Posterior cingulate gyrus (tissue), 11 donors: ENCODE measurements around the gene KAT6B.

Source experiments
- DNase-seq, 10 donors: peaks; one replicate each; pipeline versions ENCODE4 v3.0.0 to v3.0.0-alpha.2; 2020 to 2021; ENCODE audit warnings: mixed read lengths in 3 of 10
- intact Hi-C: fragments of 100-400 bp; cut with DNase I; formaldehyde crosslinking; loops from one replicate; pipeline ENCODE4 v1.15.1; 2023

The KAT6B gene

GRCh38 chr10:75021379-75022249 lies 195.2 kb downstream of the KAT6B start:
- intact Hi-C loops, result loop anchor here (2.0 to 5.0 kb wide), 2 partner anchors 81 to 755 kb away; no protein-coding TSS in a partner anchor
- peak in 1 of 10 donors; percentile 59 for DNase-seq

DNA sequence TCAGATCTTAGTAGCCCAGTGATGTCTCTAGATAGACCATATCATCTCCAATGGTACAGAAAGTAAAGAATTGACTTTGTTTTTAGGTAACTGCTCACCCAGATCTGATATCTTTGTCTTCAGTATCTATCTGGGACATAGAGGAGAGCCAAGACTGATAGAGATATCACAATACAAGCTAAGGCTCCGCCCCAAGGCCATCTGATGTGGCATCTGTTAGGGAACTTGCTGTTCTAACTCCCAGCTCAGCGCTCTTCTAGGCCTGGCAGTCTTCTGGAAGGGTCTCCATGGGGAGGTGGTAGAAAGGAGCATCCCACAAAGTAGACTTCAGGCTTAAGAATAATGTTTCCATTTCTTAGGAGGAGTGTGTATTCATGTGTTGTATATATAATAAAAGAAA lies 196.7 kb downstream of the KAT6B start:
- no peak for DNase-seq
- intact Hi-C loops, result loop anchor here (2.0 to 5.0 kb wide), 2 partner anchors 79 to 756 kb away; no protein-coding TSS in a partner anchor

GRCh38 chr10:75024971-75025523 lies 198.6 kb downstream of the KAT6B start:
- intact Hi-C loops, result loop anchor here (5.0 kb wide), 1 partner anchor 77 kb away; no protein-coding TSS in a partner anchor
- no peak for DNase-seq

- no peak for DNase-seq
- intact Hi-C loops, result no loop called here
Observed at GRCh38 chr10:75028049-75028448, 201.6 kb downstream of the KAT6B start.

DNA sequence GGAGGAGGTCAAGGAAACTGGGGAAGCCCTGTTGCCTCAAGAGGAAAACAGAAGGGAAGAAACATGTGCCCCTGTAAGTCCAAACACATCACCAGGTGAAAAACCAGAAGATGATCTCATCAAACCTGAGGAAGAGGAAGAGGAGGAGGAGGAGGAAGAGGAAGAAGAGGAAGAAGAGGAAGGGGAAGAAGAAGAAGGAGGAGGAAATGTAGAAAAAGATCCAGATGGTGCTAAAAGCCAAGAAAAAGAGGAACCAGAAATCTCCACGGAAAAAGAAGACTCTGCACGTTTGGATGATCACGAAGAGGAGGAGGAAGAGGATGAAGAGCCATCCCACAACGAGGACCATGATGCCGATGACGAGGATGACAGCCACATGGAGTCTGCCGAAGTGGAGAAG lies 202.3 kb downstream of the KAT6B start:
- intact Hi-C loops, result no loop called here
- DNase-seq, result no peak

DNA sequence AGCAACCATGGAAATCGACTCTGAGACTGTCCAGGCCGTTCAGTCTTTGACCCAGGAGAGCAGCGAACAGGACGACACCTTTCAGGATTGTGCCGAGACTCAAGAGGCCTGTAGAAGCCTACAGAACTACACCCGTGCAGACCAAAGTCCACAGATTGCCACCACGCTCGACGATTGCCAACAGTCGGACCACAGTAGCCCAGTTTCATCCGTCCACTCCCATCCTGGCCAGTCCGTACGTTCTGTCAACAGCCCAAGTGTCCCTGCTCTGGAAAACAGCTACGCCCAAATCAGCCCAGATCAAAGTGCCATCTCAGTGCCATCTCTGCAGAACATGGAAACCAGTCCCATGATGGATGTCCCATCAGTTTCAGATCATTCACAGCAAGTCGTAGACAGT lies 203.0 kb downstream of the KAT6B start:
- intact Hi-C loops, result no loop called here
- DNase-seq, result no peak

GRCh38 chr10:75029857-75030256 lies 203.5 kb downstream of the KAT6B start:
- peak in 1 of 10 donors; percentile 83 for DNase-seq
- intact Hi-C loops, result no loop called here

DNA sequence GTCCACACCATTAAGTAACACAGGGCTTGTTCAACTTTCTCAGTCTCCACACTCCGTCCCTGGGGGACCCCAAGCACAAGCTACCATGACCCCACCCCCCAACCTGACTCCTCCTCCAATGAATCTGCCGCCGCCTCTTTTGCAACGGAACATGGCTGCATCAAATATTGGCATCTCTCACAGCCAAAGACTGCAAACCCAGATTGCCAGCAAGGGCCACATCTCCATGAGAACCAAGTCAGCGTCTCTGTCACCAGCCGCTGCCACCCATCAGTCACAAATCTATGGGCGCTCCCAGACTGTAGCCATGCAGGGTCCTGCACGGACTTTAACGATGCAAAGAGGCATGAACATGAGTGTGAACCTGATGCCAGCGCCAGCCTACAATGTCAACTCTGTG lies 204.0 kb downstream of the KAT6B start:
- no peak for DNase-seq
- intact Hi-C loops, result no loop called here

GRCh38 chr10:75032119-75032518 lies 205.7 kb downstream of the KAT6B start:
- DNase-seq, result no peak
- intact Hi-C loops, result no loop called here

DNA sequence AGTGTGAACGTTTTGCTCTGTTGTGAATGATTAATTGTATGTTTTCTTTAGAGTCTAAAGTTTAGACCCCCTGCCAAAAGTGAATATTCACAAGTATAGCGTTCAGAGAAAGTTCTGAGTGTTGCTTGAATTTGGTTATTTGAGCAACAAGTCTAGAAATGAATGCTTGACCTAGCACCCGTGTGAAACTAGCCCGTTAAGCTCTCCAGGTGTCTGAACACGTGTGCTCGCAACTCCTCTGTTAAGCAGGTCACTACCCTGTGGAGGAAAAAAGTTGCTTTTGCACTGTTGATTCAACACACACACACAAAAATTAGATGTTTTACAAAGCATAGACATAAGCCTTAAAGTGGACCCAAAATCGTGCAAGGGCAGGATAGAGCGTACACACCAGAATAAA lies 206.4 kb downstream of the KAT6B start:
- no peak for DNase-seq
- intact Hi-C loops, result no loop called here

DNA sequence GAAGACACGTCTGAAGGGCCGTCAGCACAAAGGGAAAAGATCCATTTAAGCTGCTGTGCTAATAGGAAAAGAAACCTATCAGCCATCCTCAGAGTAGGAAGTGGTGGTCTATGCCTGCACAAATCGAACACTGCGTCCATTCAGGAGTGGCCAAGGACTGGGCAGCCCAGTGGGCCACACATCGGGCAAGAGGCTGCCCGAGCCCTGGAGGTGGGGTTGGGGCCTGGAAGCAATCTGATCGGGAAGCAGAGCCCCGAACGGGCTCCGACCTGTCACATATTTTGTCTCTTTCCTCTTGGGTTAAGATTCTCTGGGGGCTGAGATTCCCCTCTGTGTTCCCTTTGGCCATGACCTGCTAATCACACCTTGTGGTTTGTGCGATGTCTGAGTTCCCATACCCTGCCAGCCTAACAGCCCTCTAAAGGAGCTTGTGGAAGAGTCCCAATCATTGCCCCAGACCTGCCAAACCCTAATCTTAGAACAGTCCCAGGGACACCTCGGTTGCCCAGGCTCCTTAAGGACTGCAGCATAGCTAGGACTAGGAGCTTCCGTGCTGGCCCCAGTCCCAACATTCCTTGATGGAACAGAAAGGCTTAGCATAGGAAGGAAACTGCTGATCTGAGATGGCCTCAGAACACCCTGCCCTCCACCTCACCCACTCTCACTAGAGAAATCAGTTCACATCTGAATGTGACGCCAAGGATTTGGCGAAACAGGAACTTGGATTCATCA lies 207.2 kb downstream of the KAT6B start:
- DNase-seq, result peak in 1 of 10 donors; percentile 70
- intact Hi-C loops, result no loop called here

DNA sequence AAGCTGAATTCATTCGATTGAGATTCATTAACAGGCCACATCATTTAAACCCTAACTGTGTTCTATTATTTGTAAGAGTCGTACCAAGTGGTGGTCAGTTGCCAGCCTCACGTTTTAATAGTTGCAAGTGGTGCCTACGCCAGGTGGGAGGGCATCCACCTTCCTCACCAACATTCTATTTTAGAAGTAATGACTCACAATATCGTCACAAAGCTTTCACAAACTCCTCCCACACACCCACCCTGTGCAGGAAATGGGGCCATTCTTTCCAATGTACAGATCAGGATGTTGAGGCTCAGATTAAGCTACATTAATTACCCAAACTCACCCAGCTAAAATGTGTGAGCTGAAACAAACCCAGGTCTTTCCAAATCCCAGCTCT lies 207.7 kb downstream of the KAT6B start:
- DNase-seq, result no peak
- intact Hi-C loops, result no loop called here

DNA sequence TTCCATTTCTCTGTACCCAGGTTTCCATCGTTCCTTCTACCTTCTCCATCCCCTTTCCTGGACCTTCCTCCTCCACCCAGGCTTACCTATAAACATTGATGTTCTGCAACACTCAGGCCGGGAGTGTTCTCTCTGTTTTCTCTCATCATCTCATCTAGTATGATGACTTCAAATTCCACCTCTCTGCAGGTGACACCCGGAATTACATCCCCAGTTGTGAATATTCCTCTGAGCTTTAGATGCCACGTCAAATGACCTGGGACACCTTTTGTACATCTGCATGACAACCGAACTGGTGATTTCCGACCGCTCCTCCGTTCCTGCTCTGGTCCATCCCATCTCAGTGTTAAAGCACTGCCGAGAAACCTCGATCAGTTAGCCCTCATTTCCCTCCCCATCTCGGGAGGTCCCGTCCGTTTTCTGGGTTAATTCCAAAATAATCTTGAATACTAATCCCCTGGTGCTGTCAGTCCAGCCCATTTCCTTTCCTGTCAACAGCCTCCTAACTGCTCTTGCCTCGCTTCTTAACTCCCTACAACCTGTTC lies 208.4 kb downstream of the KAT6B start:
- no peak for DNase-seq
- intact Hi-C loops, result no loop called here

GRCh38 chr10:75035975-75036708 lies 209.7 kb downstream of the KAT6B start:
- intact Hi-C loops, result no loop called here
- DNase-seq, result no peak

DNA sequence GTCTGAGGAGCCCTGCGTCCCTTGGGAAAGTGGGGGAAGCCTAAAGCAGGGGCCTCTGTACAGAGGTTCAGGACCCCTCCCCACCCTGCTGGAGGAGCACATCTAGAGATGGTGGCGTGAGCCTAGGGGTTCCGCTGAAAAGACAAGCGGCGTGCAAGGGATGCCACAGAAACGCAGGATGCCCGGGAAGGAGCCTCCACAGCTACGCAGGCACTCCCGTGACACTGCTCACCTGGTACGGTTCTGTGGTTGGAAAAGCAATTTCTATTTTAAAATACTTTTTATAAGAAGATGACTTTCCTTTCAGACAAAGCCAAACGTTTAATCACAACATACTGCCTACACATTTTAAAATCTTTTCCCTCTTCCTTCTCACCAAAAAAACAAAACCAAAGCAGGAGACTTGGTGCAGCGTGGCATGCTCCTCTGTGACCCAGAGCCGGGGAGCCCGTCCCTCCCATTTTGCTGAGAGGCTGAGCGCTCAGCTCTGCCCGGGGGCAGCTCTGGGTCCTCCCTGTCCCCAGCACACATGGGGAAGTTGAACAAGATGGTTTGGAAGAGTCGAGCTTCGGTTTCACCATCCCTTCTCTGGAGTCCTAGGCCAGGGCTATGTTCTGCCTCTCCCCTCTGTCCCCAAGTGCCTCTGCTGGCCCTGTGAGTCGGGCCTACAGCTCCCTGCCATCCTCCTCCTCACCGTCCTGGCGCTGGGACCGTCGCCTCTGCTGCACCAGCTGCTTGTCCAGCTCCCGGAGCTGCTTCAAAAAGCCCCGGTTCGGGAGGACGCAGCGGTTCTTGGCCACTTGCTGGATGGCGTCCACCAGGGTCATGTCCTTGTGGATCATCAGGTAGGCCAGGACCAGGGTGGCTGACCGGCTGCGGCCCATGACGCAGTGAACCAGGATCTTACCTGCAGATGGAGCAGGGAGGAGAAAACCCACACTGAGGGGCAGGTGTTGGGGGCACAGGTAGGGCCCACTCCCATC lies 211.1 kb downstream of the KAT6B start:
- intact Hi-C loops, result no loop called here
- peak in 2 of 10 donors; percentile 33 to 55 for DNase-seq

DNA sequence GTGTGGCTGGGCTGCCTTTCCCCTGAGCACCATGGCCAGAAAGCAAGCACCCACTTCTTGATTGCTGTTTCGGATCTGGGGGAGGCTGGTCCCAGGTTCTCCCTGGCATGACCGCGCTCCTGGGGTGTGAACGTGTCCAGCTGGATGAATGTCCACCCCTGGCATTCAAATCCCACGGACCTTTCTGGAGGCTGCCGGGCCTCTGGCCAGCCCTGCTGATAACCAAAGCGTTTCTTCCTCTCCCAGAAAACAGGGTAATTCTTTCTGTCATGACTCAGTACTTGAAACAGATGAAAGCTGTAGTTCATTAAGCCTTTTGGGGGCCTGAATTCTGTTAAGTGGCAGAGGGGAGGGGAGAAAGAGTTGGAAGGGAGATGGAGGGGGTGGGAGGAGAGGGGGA lies 211.9 kb downstream of the KAT6B start:
- intact Hi-C loops, result no loop called here

DNA sequence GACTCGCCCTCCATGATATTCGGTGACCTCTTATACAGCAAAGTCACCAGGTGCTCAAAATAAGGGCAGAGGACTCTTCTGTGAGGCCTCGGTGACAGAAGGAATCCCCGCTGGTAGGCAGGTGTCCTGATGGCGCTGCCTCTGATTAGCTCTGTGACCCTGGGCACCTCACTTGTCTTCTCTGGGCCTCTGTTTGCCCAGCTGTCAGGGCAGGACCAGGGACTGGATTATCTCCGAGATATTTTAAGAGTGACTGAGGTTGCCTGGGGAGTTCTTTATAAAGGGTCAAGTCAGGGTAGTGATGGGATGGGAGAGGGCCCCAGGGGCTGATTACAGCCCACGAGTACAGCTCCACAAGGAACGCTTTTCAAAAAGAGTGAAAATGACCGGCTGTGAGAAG lies 214.2 kb downstream of the KAT6B start:
- intact Hi-C loops, result no loop called here
- DNase-seq, result no peak

More for the DNA sequence above, 211.9 kb downstream of the KAT6B start:
- DNase-seq, result no peak

GRCh38 chr10:75042292-75042974 lies 216.0 kb downstream of the KAT6B start:
- intact Hi-C loops, result no loop called here
- DNase-seq, result no peak
